8988T (cell line): ENCODE measurements around the gene SPATA6L.
"Not testable (repeated sequence)": the region's sequence is repeated elsewhere in the genome, so short reads cannot be mapped to it uniquely, and the experiment has no call there.

Source experiments
- DNase-seq: peaks from one replicate; pipeline ENCODE4 v3.0.0; 2011

The SPATA6L gene

DNA sequence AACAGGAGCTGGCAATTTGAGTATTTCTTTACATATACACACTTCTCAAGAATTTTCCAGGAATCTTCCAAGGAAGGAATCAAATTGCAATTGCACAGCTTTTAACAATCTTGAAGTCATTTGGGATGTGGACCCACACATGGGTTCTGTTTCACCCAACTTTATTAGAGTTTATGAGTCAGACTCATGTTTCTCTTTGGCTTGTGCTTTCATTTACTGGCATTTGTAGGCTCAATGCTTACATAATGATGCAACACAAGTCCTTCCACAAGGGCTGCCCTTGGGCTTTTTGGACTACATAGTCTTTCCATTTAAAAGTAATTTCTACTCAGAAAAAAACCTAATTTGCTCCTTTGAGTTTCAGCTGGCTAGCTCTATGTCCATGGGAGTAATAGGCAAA, 8.5 kb upstream of the SPATA6L start:
- DNase-seq: no peak

DNA sequence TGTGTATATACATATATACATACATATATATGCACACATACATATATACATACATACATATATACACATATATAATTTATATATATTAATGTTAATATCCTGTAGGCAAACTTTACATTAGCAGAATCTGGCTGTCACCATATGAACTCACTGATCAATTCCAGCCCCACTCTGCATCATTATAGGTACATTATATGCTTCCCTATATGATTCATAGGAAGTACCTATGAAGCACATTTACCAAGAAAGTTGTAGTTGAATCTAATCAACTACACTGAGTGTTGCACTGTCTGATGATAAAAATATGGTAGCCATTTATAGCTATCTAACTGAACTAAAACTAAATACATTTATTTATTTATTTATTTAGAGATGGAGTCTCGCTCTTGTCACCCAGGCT, 5.5 kb upstream of the SPATA6L start:
- no peak for DNase-seq

DNA sequence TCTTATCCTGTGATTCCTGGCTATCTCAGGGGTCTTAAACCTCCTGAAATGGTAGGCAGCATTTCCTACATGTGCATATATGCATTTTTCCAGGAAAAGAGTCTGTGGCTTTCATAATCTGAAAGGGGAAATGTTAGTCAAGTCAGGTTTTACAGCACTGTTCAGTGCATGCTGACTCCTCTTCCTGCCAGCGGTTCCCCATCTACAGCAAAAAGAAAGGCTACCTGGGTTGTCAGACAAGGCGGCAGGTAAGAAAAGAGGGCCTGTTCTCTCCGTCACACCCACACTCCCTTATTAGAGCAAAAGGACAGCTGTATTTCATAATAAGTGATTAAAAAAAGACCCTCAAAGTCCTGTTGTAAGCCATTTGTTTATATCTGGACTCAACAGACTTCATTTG, 4.3 kb upstream of the SPATA6L start:
- no peak for DNase-seq

DNA sequence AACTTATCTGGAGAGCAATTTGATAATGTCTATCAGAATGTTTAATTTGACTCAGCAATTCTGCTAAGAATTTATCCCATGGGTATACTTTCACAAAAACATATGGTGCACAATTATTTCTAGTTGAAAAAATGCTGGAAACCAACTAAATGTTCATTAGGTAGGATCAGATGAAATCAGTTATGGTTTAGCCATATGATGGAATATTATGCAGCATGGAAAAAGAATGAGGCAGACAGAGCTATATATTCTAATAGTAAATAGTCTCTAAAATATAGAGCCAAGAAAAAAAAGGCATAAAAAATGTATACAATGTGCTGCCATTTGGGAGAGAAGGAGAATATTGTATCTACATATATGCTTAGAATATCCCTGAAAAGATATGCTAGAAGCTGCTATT, 3.6 kb upstream of the SPATA6L start:
- no peak for DNase-seq

DNA sequence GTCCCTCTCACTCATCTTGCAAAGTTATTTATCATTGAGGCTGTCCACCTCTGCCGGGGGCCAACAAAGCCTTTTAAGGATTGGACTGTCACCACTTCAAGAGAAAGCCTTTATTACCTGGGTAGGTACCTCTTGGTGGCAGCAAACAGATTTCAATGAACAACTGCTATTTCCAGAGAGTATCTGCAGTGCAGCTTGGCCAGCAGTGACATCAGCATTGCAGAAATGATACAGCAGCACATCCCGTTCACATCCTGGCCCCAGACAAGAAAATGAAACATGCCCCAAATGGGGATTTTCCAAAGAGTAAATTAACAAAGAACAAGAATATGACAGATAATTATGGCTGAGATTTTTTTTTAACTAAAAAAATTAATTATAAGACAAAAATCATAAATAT, 2.3 kb upstream of the SPATA6L start:
- no peak for DNase-seq

DNA sequence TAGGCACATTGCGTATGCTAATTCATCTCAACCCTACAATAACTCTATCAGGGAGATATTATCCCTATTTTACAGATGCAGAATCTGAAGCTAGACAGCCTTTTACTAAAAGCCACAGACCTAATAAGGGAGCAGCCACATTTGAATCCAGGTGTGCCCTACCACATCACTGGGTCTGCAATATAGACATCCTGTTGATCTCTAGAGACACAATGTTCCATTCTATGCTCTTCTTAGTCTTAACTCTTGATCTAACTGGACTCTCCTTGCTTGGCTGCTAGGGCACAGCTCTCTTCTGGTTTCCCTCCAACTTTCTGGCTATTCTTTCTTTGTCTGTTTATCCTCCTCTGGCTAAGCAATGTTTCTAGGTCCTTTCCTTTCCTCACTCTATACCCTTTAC, 1.4 kb upstream of the SPATA6L start:
- DNase-seq: no peak

DNA sequence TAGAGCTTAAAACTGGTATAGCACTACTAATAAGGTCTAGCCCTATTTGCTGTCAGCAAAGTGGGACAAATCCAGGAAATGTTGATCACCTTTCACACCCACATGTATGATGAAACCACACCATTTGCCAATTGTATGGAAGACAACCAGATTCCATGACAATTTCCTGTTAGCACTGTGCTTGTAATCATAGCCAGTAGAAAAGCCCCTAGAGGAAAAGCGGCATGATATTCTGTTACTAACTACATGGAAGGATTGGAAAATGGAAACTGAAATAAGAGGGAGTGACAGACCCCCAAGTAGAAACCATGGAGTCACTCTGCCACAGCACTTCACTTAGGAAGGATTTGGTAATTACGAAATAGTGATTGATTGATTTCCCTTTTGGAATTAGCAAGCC, 923 bp downstream of the SPATA6L start:
- DNase-seq: no peak

DNA sequence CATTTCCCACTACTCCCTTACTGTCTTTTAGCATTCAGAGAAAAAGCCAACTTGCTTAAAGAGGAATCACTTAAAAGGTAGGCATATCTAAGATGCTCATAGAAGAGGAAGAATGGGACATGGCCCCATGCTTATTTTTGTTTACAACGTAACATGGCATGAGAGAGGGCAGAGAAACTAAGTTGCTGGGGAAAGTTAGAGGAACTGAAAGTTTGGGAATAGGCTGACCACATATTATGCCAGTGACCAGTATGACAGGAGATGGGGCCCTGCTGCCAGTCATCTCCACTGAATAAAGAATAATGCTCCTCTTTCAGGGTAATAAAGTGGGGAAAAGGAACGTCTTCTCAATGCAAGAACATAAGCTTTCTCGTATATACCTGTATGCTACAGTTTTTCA, 2.3 kb downstream of the SPATA6L start:
- no peak for DNase-seq

DNA sequence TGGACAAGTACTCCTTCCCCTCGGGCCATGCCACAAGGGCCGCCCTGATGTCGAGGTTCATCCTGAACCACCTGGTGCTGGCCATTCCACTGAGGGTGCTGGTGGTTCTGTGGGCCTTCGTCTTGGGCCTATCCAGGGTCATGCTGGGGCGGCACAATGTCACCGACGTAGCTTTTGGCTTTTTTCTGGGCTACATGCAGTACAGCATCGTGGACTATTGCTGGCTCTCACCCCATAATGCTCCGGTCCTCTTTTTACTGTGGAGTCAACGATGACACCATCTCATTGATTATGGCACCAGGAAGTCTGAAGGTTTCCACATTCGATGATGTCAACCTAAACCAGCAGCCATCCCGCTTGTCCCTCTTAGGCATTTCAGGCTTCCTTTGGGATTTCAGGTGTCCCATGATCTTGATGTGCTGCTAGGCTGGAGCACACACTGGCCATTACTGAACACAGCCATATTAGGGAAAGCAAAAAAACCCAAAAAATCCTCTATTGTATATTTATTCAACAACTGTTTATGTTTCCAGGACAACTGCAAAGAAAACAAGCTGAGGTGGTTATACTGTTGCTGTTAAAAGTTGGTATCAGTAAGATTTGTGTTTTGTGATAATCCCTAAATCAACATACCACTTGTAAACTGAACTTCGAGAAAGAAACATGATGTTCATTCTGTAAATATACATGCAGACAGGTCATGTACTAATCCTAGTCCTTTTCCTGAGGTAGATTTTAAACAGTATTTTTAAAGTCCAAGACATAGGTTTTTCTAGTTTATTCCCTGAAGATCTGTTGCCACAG, 3.1 kb downstream of the SPATA6L start:
- no peak for DNase-seq

DNA sequence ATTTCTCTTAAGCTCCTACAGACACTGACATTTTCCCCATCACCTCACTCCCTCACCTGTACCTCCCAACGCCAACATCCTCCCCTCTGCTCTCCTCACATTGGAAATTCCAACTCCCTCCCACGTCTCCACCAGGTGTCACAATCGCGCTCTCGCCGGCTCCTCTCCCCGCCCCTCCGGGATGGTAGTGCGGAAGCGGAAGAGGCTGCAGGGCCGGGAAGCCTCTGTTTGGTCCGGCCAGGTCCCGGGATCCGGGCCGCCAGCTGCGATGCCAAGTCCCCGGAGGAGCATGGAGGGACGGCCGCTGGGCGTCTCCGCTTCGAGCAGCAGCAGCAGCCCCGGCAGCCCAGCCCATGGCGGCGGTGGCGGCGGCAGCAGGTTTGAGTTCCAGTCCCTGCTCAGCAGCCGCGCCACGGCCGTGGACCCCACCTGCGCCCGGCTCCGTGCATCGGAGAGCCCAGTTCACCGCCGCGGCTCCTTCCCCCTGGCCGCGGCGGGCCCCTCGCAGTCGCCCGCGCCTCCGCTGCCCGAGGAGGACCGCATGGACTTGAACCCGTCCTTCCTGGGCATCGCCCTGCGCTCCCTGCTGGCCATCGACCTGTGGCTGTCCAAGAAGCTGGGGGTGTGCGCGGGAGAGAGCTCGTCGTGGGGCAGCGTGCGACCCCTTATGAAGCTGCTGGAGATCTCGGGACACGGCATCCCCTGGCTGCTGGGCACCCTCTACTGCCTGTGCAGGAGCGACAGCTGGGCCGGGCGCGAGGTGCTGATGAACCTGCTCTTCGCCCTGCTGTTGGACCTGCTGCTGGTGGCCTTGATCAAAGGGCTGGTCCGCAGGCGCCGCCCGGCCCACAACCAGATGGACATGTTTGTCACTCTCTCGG, 3.9 kb downstream of the SPATA6L start, which contains the start of gene PLPP6:
Gene PLPP6, plus strand, starts transcription at position 187 of the 881 bp plus-strand sequence. Its CDS starts 82 bp downstream, at position 269.
- DNase-seq: peak; percentile 63

DNA sequence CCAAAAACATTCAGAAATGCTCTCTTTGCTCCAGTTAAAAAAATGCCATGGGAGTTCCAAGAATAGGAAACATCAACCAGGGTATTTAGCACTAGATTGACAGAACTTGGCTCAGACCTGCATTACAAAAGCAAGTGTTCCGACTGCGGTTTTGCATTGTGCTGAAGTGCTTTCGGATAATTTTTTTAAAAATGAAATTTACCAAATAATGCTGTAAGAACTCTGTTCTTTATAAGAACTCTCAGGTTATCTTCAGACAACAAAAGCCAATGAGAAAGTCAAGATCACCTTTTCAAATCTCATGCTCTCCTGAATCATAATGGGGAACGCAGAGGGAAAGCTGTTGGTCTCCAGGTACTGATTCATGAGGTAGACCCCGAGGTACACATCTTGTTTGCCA, 4.7 kb downstream of the SPATA6L start:
- DNase-seq: no peak

DNA sequence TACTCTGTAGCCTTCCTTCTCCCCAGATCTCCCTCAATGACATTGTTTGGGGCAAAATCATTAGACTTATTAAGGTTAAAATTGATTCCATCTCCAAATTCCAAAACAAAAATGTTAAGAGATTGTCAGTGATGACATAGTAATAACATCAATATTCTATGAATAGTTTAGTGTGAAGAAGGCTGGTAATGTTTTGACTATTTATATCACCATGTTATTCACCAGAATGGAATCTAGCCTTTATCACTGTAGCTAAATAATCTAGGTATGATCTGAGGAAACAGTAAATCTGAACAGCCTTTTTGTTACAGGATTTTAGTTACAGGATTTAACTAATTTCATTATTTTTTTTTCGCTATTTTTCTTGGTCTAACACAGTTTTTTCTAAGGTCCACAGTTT, 5.1 kb downstream of the SPATA6L start:
- DNase-seq: no peak

DNA sequence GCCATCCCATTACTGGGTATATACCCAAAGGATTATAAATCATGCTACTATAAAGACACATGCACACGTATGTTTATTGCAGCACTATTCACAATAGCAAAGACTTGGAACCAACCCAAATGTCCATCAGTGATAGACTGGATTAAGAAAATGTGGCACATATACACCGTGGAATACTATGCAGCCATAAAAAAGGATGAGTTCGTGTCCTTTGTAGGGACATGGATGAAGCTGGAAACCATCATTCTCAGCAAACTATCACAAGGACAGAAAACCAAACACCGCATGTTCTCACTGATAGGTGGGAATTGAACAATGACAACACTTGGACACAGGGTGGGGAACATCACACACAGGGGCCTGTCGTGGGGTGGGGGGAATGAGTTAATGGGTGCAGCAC, 5.6 kb downstream of the SPATA6L start:
- DNase-seq: not testable (repeated sequence)

DNA sequence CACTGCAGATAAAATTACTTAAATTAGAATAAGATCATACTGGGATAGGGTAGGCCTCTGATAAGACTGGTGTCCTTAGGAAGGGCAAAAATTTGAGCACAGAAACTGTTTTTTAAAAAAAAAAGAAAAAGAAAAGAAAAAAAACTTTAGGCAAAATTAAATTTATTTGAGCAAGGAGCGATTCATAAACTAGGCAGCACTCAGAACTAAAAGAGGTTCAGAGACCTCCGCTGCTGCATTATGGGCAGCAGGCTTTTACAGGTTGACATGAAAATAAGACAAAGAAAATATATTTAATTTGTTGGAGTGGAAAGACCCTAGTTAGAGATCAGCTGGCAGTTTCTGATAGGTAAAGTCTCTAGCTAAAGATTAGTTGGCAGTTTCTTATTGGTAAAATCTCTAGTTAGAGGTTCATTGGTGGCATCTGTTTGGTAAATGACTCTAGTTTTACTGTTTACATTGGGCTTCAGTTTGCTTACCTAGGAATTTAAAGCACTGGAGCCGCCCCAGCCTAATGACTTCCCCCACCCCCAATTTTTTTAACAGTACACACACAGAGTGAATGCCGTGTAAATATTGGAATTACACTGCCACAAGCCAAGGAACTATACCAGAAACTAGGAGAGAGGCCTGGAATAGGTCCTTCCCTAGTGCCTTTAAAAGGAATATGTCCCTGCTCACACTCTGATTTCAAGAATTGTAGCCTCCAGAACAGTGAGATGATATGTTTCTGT, 8.7 kb downstream of the SPATA6L start:
- no peak for DNase-seq

DNA sequence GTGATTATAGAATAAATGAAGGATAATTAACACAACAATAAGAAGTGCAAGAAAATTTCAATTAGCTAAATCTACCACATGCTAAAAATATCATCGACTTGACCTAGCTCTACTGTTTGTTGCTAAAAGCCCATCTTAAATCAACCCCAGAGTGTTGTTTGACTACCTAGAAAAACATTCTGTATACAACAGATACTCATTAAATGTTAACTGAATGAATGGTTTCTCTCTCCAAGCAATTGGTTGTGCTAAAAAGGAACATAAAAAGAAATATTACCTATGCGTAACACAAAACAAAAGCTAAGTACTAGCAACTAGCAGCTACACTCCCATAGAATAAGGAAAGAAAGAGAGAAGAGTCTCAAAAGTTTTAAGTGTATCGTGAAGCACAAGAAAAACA, 9.7 kb downstream of the SPATA6L start:
- DNase-seq: no peak

DNA sequence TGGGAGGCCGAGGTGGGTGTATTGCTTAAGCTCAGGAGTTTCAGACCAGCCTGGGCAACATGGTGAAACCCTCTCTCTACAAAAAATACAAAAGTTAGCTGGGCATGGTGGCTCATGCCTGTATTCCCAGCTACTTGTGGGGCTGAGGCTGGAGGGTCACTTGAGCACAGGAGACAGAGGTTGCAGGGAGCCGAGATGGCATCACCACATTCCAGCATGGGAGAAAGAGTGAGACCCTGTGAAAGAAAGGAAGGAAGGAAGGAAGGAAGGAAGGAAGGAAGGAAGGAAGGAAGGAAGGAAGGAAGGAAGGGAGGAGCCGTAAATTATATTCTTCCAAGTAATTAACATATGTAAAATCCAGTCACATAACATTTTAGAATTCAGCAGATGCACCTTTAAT, 10.1 kb downstream of the SPATA6L start:
- DNase-seq: not testable (repeated sequence)

DNA sequence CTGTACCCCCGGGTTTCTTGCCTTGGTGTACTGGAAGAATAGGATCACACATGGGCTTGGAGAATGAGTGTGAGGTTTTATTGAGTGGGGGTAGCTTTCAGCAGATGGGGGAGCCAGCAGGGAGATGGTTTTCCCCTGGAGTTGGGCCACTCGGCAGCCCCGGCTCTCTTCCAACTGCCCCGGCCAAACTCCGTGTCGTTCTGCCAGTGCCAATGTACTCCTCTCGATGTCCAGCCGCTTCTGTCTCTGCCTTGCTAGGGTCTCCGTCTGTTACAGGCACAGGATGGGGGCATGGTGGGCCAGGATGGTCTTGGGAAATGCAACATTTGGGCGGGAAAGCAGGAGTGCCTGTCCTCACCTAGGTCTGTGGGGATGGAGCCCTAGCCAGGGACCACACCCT, 11.7 kb downstream of the SPATA6L start:
- no peak for DNase-seq

DNA sequence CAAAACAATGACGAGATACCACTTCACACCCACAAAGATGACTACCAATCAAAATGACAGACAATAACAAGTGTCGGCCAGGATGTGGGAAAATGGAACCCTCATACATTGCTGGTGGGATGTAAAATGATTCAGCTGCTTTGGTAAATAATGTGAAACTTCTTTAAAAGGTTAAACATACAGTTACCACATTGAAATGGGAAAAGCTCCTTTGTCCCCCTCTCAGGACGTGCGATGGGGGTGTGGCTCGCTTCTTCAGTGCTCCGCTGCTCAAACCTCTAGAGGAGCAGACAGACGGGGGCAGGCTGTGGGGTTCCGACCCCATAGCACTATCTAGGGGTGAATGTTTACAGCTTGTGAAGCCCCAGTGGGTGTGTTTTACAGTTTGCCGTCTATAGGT, 12.2 kb downstream of the SPATA6L start:
- no peak for DNase-seq

DNA sequence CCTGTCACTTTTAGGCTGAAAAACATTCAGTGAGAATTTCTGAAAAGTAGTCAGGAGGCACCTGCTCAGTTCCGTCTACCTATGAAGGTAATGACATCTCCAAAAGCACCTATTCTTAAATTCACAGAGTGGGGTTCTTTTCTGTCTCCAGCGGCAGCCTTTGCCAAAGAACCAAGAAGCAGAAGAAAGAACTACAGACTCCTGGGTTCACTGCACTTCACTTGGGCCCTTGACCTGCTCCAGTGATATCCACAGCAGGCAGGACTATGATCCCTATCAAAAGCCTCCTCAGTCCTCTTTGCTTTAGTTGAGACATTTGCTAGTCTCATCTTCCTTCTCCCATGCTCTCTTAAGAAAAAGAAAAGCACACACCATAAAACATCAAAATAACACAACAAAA, 23.9 kb downstream of the SPATA6L start:
- DNase-seq: no peak

DNA sequence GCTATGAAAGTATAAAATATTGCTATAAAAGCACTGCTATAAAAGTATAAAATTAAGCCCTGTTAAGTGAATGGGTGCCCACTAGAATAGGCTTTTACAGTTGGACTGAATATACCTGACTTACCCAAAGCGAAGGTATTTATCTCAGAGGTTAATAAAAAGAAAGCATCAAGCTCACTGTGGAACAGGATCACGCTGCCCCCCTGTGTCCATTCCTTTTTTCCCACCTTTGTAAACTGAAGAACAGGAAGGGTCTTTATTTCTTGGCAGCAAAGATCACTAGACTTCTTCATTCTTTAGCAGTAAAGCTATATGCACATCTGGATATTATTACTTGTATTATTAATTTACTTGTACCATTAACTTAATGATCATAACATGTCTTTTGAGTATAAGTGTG, 26.3 kb downstream of the SPATA6L start:
- DNase-seq: no peak

DNA sequence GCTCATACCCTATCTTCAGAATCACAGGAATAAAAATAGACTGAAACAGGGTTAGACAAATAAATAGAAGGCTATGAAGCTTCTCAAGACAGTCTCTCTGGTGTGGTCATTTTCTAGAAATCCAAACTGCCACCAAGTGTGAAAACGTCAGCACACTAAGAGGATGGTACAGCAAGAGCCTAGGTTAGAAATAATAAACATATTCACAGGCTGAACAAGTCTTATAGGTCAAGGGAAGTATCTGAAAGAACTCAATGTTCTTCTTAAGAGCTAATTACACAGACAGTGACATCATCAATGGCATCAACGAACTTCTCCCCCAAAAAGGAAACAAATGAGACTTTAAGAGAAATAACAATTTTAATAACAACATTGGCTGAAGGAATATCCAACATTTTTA, 26.9 kb downstream of the SPATA6L start:
- DNase-seq: no peak

DNA sequence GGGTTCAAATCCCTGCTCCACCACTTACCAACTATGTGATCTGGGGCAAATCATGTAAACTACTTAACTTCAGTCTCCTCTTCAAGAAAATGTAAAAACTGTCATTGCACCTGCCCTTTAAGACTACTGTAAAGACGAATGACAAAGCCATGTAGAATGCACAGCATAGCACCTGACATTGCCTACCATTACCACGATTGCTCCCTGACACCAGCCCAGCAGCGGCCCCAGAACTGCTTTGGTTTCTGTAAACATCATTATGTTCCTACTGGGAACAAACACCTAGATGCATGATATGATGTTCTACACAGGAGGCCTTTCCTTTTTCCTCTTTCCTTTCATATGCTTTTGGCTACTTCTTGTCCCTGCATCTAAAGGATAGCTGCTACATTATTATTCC, 27.3 kb downstream of the SPATA6L start:
- no peak for DNase-seq

DNA sequence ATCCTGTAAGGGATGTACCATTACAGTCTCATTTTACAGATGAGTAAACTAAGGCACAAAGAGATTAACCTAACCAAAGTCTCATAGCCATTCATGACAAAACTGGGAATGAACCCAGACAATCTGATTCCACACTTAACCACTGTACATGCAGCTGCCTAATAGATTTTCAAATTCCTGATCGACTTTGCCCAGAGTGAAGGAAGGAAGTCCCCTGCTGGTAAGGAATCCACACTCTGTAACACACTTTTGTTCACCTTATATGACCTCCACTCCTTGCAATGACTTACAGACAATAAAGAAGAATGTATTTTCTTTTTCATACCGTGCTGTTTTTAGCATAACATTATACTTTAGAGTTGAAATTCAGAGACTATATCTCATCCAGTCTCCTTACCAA, 35.4 kb downstream of the SPATA6L start:
- no peak for DNase-seq

DNA sequence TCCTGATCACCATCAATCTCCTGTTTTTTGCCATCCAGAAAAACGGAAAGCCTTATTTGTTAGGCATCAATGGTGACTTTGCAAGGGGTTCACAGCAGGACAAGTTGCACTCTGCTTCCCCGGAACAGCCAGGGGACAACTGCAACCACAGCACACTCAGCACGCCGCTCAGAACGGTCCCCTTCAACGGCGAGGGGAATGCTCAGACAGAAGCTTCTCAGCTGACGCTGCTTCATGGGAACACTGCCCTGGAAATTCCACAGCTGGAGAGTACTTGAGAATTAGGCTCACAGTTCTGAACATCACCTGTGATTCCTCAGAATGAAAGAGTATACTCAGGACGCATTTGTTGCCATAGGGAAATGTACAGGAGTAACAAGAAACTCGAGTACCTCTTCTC, 44.3 kb downstream of the SPATA6L start:
- DNase-seq: no peak
